Hepatocyte (in vitro differentiated cells): Measurements from ENCODE around the gene GRID2IP.

ENCODE experiments used
- EZH2 ChIP-seq: fragments of 200-600 bp; sonication (generic); IDR thresholded peaks from 2 replicates; pipeline ENCODE4 v1.6.1; 2016; ENCODE audit warnings: antibody characterized with exemption, mild to moderate bottlenecking, borderline replicate concordance
- TF ChIP-seq, protein P1 (sequence below): fragments of 200-600 bp; sonication (generic); IDR thresholded peaks from 2 replicates; pipeline ENCODE4 v1.5.1; 2016; ENCODE audit warnings: antibody characterized with exemption, mild to moderate bottlenecking; ENCODE audit not compliant: poor library complexity

DNA sequence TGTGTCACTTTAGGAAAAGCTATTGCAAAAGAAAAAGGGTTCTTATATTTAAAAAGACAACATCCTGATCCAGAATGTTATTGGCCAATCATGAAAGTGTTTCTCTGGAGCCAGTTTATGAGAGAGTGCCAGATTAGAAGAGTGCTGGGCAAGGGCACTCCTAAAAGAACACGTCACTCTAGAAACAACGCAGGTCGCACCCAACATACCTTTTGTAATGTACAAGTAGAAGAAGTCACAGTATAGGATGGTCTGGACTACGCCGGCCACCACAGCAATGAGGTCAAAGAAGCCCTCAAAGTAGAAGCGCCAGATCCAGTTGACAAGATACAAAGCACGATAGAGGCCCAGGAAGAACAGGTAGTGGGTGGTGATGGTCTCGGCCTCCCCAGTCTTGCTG lies 85.4 kb downstream of the GRID2IP start:
- TF ChIP-seq, protein P1, sequence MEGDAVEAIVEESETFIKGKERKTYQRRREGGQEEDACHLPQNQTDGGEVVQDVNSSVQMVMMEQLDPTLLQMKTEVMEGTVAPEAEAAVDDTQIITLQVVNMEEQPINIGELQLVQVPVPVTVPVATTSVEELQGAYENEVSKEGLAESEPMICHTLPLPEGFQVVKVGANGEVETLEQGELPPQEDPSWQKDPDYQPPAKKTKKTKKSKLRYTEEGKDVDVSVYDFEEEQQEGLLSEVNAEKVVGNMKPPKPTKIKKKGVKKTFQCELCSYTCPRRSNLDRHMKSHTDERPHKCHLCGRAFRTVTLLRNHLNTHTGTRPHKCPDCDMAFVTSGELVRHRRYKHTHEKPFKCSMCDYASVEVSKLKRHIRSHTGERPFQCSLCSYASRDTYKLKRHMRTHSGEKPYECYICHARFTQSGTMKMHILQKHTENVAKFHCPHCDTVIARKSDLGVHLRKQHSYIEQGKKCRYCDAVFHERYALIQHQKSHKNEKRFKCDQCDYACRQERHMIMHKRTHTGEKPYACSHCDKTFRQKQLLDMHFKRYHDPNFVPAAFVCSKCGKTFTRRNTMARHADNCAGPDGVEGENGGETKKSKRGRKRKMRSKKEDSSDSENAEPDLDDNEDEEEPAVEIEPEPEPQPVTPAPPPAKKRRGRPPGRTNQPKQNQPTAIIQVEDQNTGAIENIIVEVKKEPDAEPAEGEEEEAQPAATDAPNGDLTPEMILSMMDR, result no peak
- no peak for TF ChIP-seq EZH2
